Retinal pigment epithelial cell (primary cell): Measurements from ENCODE around the gene FBXW7.

Experiments
- DNase-seq: peaks from one replicate; pipeline ENCODE4 v3.0.0-alpha.2; 2010; ENCODE audit warnings: low read depth
- H3K4me3 ChIP-seq: 2 replicates; pipeline ENCODE4 v1.5.1; 2011; ENCODE audit warnings: mild to moderate bottlenecking, low read length, control low read depth, moderate library complexity
- CTCF ChIP-seq: conservative IDR thresholded peaks from 2 replicates; pipeline ENCODE4 v1.5.1; 2011; ENCODE audit warnings: low read depth, low read length, control low read depth, inconsistent platforms

FBXW7 gene

GRCh38 chr4:152524427-152524826 lies 11.5 kb downstream of the FBXW7 start:
- DNase-seq, result no peak
- H3K4me3 ChIP-seq, result no peak overlapping the region
- TF ChIP-seq CTCF, result no peak

GRCh38 chr4:152523731-152524130 lies 12.2 kb downstream of the FBXW7 start:
- H3K4me3 ChIP-seq, result no peak overlapping the region
- TF ChIP-seq CTCF, result no peak
- no peak for DNase-seq

GRCh38 chr4:152522754-152523153 lies 13.1 kb downstream of the FBXW7 start:
- no peak overlapping the region for H3K4me3 ChIP-seq

GRCh38 chr4:152522245-152522644 lies 13.6 kb downstream of the FBXW7 start:
- DNase-seq, result no peak
- no peak for TF ChIP-seq CTCF
- no peak overlapping the region for H3K4me3 ChIP-seq

More at GRCh38 chr4:152522754-152523153, 13.1 kb downstream of the FBXW7 start:
- DNase-seq, result no peak
- TF ChIP-seq CTCF, result no peak

- H3K4me3 ChIP-seq, result no peak overlapping the region
- DNase-seq, result no peak
- no peak for TF ChIP-seq CTCF
These were observed 19.7 kb downstream of the FBXW7 start for GRCh38 chr4:152516156-152516555.

- H3K4me3 ChIP-seq, result no peak overlapping the region
- TF ChIP-seq CTCF, result no peak
- DNase-seq, result peak; percentile 41
These were observed 20.2 kb downstream of the FBXW7 start for GRCh38 chr4:152515678-152516077.

- H3K4me3 ChIP-seq, result no peak overlapping the region
- TF ChIP-seq CTCF, result no peak
These were observed 21.5 kb downstream of the FBXW7 start for GRCh38 chr4:152514356-152514755.

More at GRCh38 chr4:152514356-152514755, 21.5 kb downstream of the FBXW7 start:
- DNase-seq, result no peak
